Measurements from ENCODE around the gene NCBP2. TPM values are rescaled to one million over a fixed set of nuclear protein-coding genes. Genes with fewer than 3 reads are reported as not detected.

The NCBP2 gene
- total RNA-seq, 1 donor from 2014 or later = 49.4 TPM

DNA sequence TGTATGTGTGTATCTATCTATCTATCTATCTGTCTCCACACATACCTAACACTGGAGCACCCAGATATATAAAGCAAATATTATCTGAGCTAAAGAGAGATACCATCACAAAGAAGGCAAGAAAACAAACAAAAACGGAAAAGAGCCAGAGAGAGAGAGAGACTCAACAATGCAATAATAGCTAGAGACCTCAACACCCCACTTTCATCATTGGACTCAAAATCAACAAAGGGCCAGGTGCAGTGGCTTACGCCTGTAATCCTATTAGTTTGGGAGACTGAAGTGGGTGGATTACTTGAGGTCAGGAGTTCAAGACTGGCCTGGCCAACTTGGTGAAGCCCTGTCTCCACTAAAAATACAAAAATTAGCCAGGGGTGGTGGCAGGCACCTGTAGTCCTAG lies 23.4 kb downstream of the NCBP2 start:
- no peak for DNase-seq (ENCODE audit: low read depth)
- TF ChIP-seq, protein P1, sequence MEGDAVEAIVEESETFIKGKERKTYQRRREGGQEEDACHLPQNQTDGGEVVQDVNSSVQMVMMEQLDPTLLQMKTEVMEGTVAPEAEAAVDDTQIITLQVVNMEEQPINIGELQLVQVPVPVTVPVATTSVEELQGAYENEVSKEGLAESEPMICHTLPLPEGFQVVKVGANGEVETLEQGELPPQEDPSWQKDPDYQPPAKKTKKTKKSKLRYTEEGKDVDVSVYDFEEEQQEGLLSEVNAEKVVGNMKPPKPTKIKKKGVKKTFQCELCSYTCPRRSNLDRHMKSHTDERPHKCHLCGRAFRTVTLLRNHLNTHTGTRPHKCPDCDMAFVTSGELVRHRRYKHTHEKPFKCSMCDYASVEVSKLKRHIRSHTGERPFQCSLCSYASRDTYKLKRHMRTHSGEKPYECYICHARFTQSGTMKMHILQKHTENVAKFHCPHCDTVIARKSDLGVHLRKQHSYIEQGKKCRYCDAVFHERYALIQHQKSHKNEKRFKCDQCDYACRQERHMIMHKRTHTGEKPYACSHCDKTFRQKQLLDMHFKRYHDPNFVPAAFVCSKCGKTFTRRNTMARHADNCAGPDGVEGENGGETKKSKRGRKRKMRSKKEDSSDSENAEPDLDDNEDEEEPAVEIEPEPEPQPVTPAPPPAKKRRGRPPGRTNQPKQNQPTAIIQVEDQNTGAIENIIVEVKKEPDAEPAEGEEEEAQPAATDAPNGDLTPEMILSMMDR (conservative IDR thresholded peaks at IDR 0.05; ENCODE audit: low read depth, low read length) = no peak
- H3K4me3 ChIP-seq (ENCODE audit: low read depth, low read length) = no peak overlapping the region

DNA sequence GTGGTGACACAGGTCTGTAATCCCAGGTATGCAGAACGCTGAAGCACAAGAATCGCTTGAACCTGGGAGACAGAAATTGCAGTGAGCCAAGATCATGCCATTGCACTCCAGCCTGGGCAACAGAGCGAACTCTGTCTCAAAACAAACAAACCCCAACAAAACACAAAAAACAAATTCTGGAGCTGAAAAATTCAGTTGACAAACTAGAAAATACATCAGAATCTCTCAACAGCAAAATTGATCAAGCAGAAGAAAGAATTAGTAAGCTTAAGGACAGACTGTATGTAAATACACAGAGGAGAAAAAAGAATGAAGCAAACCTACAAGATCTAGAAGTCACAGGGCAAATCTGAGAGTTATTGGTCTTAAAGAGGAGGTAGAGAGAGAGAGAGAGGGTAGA lies 25.3 kb downstream of the NCBP2 start:
- TF ChIP-seq, protein P1 (conservative IDR thresholded peaks at IDR 0.05; ENCODE audit: low read depth, low read length) = no peak
- no peak for DNase-seq (ENCODE audit: low read depth)
- H3K4me3 ChIP-seq (ENCODE audit: low read depth, low read length) = no peak overlapping the region

DNA sequence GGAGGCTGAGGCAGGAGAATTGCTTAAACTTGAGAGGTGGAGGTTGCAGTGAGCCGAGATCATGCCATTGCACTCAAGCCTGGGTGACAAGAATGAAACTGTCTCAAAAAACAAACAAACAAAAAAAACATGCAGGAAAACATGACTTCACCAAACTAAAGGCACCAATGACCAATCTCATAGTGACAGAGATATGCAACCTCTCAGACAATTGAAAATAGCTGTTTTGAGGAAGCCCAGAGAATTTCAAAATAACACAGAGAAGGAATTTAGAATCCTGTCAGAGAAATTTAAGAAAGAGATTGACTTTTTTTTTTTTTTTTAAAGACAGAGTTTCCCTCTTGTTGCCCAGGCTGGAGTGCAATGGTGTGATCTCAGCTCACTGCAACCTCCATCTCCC lies 26.1 kb downstream of the NCBP2 start:
- TF ChIP-seq, protein P1 (conservative IDR thresholded peaks at IDR 0.05; ENCODE audit: low read depth, low read length) = no peak
- H3K4me3 ChIP-seq (ENCODE audit: low read depth, low read length) = no peak overlapping the region

DNA sequence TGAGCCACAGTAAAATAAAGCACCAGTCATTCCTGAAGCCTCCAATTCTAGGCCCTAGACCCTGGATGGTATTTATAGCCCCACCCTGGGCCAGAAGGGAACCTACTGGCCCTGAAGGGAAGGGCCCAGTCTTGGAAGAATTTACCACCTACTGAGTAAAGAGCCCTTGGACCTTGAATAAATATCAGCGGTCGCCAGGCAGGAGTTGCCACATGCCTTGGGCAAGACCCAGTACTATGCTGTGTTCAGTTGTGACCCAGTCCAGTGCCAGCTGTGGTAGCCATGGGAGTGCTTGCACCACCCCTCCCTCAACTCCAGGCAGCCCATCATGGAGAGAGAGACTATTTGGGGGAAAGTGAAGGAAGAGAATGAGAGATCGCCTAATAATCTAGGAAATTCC lies 27.0 kb downstream of the NCBP2 start:
- DNase-seq (ENCODE audit: low read depth) = no peak

More for the DNA sequence above, 26.1 kb downstream of the NCBP2 start:
- DNase-seq (ENCODE audit: low read depth) = no peak

DNA sequence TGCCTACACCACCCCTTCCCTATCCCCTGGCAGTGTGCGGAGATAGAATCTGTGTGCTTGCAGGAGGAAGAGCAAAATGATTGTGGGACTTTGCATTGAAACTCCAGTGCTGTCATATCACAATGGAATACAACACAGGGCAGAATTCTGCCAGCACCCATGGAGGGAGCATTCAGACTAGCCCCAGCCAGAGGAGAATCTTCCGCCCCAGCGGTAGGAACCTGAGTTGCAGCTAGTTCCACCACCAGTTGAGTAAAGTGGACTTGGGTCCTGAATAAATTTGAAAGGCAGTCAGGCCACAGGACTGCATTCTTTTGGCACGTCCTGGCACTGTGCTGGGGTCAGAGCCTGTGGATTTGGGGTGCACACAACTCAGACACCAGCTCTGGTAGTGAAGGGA lies 27.5 kb downstream of the NCBP2 start:
- DNase-seq (ENCODE audit: low read depth) = no peak
- TF ChIP-seq, protein P1 (conservative IDR thresholded peaks at IDR 0.05; ENCODE audit: low read depth, low read length) = no peak
- H3K4me3 ChIP-seq (ENCODE audit: low read depth, low read length) = no peak overlapping the region

More for the DNA sequence above, 27.0 kb downstream of the NCBP2 start:
- no peak overlapping the region for H3K4me3 ChIP-seq (ENCODE audit: low read depth, low read length)
- TF ChIP-seq, protein P1 (conservative IDR thresholded peaks at IDR 0.05; ENCODE audit: low read depth, low read length) = no peak

DNA sequence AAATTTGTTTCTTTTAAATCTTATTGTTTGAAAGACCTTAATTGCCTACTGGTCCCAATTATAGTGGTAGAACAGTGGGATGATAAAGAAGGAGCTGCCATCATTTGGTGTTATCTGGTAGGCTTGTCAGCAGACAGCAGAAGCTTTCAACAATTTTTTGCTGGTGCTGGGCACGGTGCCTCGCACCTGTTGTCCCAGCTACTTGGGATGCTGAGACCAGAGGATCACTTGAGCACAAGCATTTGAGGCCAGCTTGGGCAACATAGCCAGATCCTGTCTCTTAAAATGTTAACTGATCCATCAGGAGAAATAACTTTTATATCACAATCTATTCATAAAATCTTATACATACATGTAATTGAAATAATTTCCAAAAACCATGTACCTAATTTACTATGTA lies 38.6 kb downstream of the NCBP2 start:
- H3K4me3 ChIP-seq (ENCODE audit: low read depth, low read length) = no peak overlapping the region
- TF ChIP-seq, protein P1 (conservative IDR thresholded peaks at IDR 0.05; ENCODE audit: low read depth, low read length) = no peak
- DNase-seq (ENCODE audit: low read depth) = no peak

DNA sequence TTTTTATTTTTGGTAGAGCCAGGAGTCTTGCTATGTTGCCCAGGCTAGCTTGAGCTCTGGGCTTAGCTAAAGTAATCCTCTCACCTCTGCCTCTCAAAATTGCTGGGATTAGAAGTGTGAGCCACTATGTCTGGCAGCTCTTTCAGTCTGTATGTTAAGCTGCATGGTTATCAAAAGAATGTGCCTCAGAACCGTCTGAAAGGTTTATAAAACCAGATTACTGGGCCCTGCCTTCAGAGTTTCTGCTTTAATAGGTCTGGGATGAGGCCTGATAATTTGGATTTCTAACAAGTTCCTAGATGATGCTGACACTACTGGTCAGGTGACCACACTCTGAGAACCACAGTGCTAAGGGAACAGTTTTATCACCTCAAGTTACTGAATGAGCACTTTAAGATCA lies 40.0 kb downstream of the NCBP2 start:
- no peak for DNase-seq (ENCODE audit: low read depth)
- H3K4me3 ChIP-seq (ENCODE audit: low read depth, low read length) = no peak overlapping the region
- TF ChIP-seq, protein P1 (conservative IDR thresholded peaks at IDR 0.05; ENCODE audit: low read depth, low read length) = no peak

Measured in epithelial cell of proximal tubule (primary cell).